OCI-LY1 (cell line): ENCODE results near the gene HARBI1.

Experiments used
- H2AFZ ChIP-seq: fragments of 200-600 bp; sonication (generic), shearing (Covaris generic); 2 replicates; pipeline ENCODE4 v1.6.0; 2014; ENCODE audit warnings: antibody characterized with exemption, mild to moderate bottlenecking, low read length
- H3F3A ChIP-seq: fragments of 200-600 bp; sonication (generic), shearing (Covaris generic); 2 replicates; pipeline ENCODE4 v1.6.0; 2014; ENCODE audit warnings: mild to moderate bottlenecking, antibody characterized with exemption, low read length, moderate library complexity; ENCODE audit not compliant: insufficient read depth
- H3K27ac ChIP-seq: fragments of 200-600 bp; sonication (generic); 2 replicates; pipeline ENCODE4 v1.5.1; 2014; ENCODE audit warnings: low read length, mixed run types, mild to moderate bottlenecking, low read depth; ENCODE audit not compliant: poor library complexity, severe bottlenecking
- H3K27me3 ChIP-seq: fragments of 200-600 bp; sonication (generic); 2 replicates; pipeline ENCODE4 v1.6.0; 2014; ENCODE audit warnings: antibody characterized with exemption, mild to moderate bottlenecking, low read length, moderate library complexity; ENCODE audit not compliant: insufficient read depth
- H3K36me3 ChIP-seq: fragments of 200-600 bp; sonication (generic); 2 replicates; pipeline ENCODE4 v1.6.1; 2014; ENCODE audit warnings: mild to moderate bottlenecking, antibody characterized with exemption, low read length, moderate library complexity, mixed read lengths; ENCODE audit not compliant: insufficient read depth
- H3K4me1 ChIP-seq: fragments of 200-600 bp; sonication (generic); 2 replicates; pipeline ENCODE4 v1.5.1; 2014; ENCODE audit warnings: mild to moderate bottlenecking, low read length, moderate library complexity; ENCODE audit not compliant: insufficient read depth, severe bottlenecking
- H3K4me2 ChIP-seq: fragments of 200-600 bp; sonication (generic), shearing (Covaris generic); 2 replicates; pipeline ENCODE4 v1.6.1; 2014; ENCODE audit warnings: low read length
- H3K4me3 ChIP-seq: fragments of 200-600 bp; sonication (generic); 2 replicates; pipeline ENCODE4 v1.5.1; 2014; ENCODE audit warnings: low read length, low read depth, mild to moderate bottlenecking, mixed read lengths; ENCODE audit not compliant: poor library complexity, severe bottlenecking
- H3K79me2 ChIP-seq: fragments of 200-600 bp; shearing (Covaris generic); 2 replicates; pipeline ENCODE4 v1.6.1; 2016; ENCODE audit warnings: mixed run types, low read length, mixed read lengths; ENCODE audit not compliant: insufficient read depth
- H3K9ac ChIP-seq: fragments of 200-600 bp; sonication (generic), shearing (Covaris generic); 2 replicates; pipeline ENCODE4 v1.6.1; 2014; ENCODE audit warnings: mild to moderate bottlenecking, low read length, mixed read lengths
- H3K9me2 ChIP-seq: fragments of 200-600 bp; sonication (generic), shearing (Covaris generic); 2 replicates; pipeline ENCODE4 v1.6.1; 2014; ENCODE audit warnings: low read depth, mild to moderate bottlenecking, low read length, mixed read lengths
- H3K9me3 ChIP-seq: fragments of 200-600 bp; shearing (Covaris generic); 2 replicates; pipeline ENCODE4 v1.6.1; 2014; ENCODE audit warnings: low read length, mixed read lengths
- H4K20me1 ChIP-seq: fragments of 200-600 bp; sonication (generic), shearing (Covaris generic); 2 replicates; pipeline ENCODE4 v1.6.0; 2016; ENCODE audit warnings: mild to moderate bottlenecking, low read length; ENCODE audit not compliant: insufficient read depth
- EZH2 ChIP-seq: fragments of 200-600 bp; sonication (generic), shearing (Covaris generic); IDR thresholded peaks from 2 replicates; pipeline ENCODE4 v1.8.0; 2017; ENCODE audit warnings: borderline replicate concordance, mixed run types, mild to moderate bottlenecking, antibody characterized with exemption, low read length, moderate library complexity, mixed read lengths
- TF ChIP-seq, protein P1 (sequence below): fragments of 200-600 bp; sonication (generic), shearing (Covaris generic); IDR thresholded peaks from 2 replicates; pipeline ENCODE4 v1.5.1; 2017; ENCODE audit warnings: mild to moderate bottlenecking, antibody characterized with exemption, low read length, moderate library complexity, mixed read lengths

HARBI1 gene

GRCh38 chr11:46597155-46597554 is 19.9 kb downstream of the HARBI1 start:
- Histone ChIP-seq H3K9me2 (no peaks in the 10 kb centered on the region), H3F3A (no peaks in the 10 kb centered on the region), H3K4me2 (no peak overlapping the region), H3K27me3 (no peaks in the 10 kb centered on the region), H3K79me2 (peaks cover 15% of the 10 kb centered on the region), H3K4me3 (no peak overlapping the region), H3K36me3 (no peaks in the 10 kb centered on the region), H3K4me1 (peaks cover 19% of the 10 kb centered on the region), H2AFZ (no peak overlapping the region), H3K9ac (no peak overlapping the region), H4K20me1 (no peaks in the 10 kb centered on the region), H3K9me3 (no peaks in the 10 kb centered on the region), H3K27ac (no peak overlapping the region)
- no peak for TF ChIP-seq EZH2
- TF ChIP-seq, protein P1, sequence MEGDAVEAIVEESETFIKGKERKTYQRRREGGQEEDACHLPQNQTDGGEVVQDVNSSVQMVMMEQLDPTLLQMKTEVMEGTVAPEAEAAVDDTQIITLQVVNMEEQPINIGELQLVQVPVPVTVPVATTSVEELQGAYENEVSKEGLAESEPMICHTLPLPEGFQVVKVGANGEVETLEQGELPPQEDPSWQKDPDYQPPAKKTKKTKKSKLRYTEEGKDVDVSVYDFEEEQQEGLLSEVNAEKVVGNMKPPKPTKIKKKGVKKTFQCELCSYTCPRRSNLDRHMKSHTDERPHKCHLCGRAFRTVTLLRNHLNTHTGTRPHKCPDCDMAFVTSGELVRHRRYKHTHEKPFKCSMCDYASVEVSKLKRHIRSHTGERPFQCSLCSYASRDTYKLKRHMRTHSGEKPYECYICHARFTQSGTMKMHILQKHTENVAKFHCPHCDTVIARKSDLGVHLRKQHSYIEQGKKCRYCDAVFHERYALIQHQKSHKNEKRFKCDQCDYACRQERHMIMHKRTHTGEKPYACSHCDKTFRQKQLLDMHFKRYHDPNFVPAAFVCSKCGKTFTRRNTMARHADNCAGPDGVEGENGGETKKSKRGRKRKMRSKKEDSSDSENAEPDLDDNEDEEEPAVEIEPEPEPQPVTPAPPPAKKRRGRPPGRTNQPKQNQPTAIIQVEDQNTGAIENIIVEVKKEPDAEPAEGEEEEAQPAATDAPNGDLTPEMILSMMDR = no peak

- peaks cover 38% of the 10 kb centered on the region for H3K79me2 ChIP-seq
- H3K4me1 ChIP-seq = peaks cover 37% of the 10 kb centered on the region
- no peaks in the 10 kb centered on the region for H3K9me3 ChIP-seq
- no peaks in the 10 kb centered on the region for H3K27me3 ChIP-seq
- H3F3A ChIP-seq = no peaks in the 10 kb centered on the region
- no peaks in the 10 kb centered on the region for H3K36me3 ChIP-seq
- peak overlapping the region; percentile 62 for H3K27ac ChIP-seq
- H3K9ac ChIP-seq = no peak overlapping the region; the same call in 1 of the 2 replicates
- H2AFZ ChIP-seq = peak overlapping the region; percentile 87; the same call in 1 of the 2 replicates
- no peak overlapping the region for H3K4me3 ChIP-seq
- no peaks in the 10 kb centered on the region for H4K20me1 ChIP-seq
- no peaks in the 10 kb centered on the region for H3K9me2 ChIP-seq
- TF ChIP-seq, protein P1 = no peak
- TF ChIP-seq EZH2 = no peak
- no peak overlapping the region; the same call in 1 of the 2 replicates for H3K4me2 ChIP-seq
Observed at GRCh38 chr11:46594785-46595184, 22.2 kb downstream of the HARBI1 start.

- Histone ChIP-seq H3F3A (no peaks in the 10 kb centered on the region), H3K4me3 (peak overlapping the region; percentile 93), H3K9ac (peak overlapping the region; percentile 81), H3K79me2 (peaks cover 43% of the 10 kb centered on the region), H3K36me3 (no peaks in the 10 kb centered on the region), H3K27ac (peak overlapping the region; percentile 62), H2AFZ (peak overlapping the region; percentile 87; the same call in 1 of the 2 replicates), H3K4me1 (peaks cover 37% of the 10 kb centered on the region), H4K20me1 (no peaks in the 10 kb centered on the region), H3K9me3 (no peaks in the 10 kb centered on the region), H3K4me2 (peak overlapping the region; percentile 93), H3K27me3 (no peaks in the 10 kb centered on the region), H3K9me2 (no peaks in the 10 kb centered on the region)
- TF ChIP-seq, protein P1 = no peak
- TF ChIP-seq EZH2 = no peak
Observed at GRCh38 chr11:46594374-46594700, 22.7 kb downstream of the HARBI1 start.
